HS-5 (cell line): ENCODE data around the gene WDR90.

Experiments used
- DNase-seq: peaks from one replicate; pipeline ENCODE4 v3.0.0-alpha.2; 2012; ENCODE audit warnings: low read depth

WDR90 gene

GRCh38 chr16:676913-677312, 27.7 kb downstream of the WDR90 start:
- no peak for DNase-seq

GRCh38 chr16:677316-678190, 28.4 kb downstream of the WDR90 start:
- DNase-seq = no peak

GRCh38 chr16:678209-678857, 29.2 kb downstream of the WDR90 start:
- no peak for DNase-seq

- DNase-seq = no peak
These were observed 30.0 kb downstream of the WDR90 start for GRCh38 chr16:678858-679813.

- peak; percentile 49 for DNase-seq
These were observed 30.9 kb downstream of the WDR90 start, which contains the start of gene STUB1 for GRCh38 chr16:679814-680624. STUB1 (plus strand) TSS chr16:680410; CDS start chr16:680526, 116 bp downstream.

GRCh38 chr16:680625-680945, 31.4 kb downstream of the WDR90 start:
- no peak for DNase-seq

- no peak for DNase-seq
These were observed 32.0 kb downstream of the WDR90 start for GRCh38 chr16:680967-681745.

- DNase-seq = no peak
These were observed 32.7 kb downstream of the WDR90 start for GRCh38 chr16:681746-682427.

GRCh38 chr16:682493-683395, 33.6 kb downstream of the WDR90 start:
- no peak for DNase-seq

GRCh38 chr16:683396-684070, 34.4 kb downstream of the WDR90 start:
- DNase-seq = no peak

GRCh38 chr16:684071-684794, 35.1 kb downstream of the WDR90 start, which contains the start of gene JMJD8:
JMJD8 (minus strand) TSS chr16:684334; CDS start chr16:684319, 15 bp downstream.
- peak; percentile 49 for DNase-seq

GRCh38 chr16:684961-685696, 36.0 kb downstream of the WDR90 start:
- no peak for DNase-seq

- no peak for DNase-seq
These were observed 36.8 kb downstream of the WDR90 start for GRCh38 chr16:685967-686366.

GRCh38 chr16:686459-687260, 37.5 kb downstream of the WDR90 start:
- DNase-seq = no peak

- no peak for DNase-seq
These were observed 38.3 kb downstream of the WDR90 start for GRCh38 chr16:687499-687898.
